Liver (tissue), 9 donors: ENCODE measurements around the gene TBL1X. TPM values are rescaled to one million over a fixed set of nuclear protein-coding genes. Genes with fewer than 3 reads are reported as not detected.

Source experiments
- DNase-seq: peaks from one replicate; pipeline ENCODE4 v3.0.0-alpha.2; 2017; ENCODE audit warnings: low spot score
- H3K27ac ChIP-seq, 2 donors: one replicate each; pipeline ENCODE4 v1.7.0; 2013; ENCODE audit warnings: inconsistent platforms in 2 of 2, low read length in 2 of 2, control low read depth in 1 of 2, low read depth in 1 of 2, mild to moderate bottlenecking in 1 of 2
- H3K27me3 ChIP-seq, 4 donors: one replicate each; pipeline versions ENCODE4 v1.6.1 to v1.7.0; 2013; ENCODE audit warnings: low read length in 3 of 4, inconsistent platforms in 1 of 4, mild to moderate bottlenecking in 1 of 4, moderate library complexity in 1 of 4; ENCODE audit not compliant: control insufficient read depth in 4 of 4, insufficient read depth in 4 of 4
- H3K36me3 ChIP-seq, 4 donors: one replicate each; pipeline versions ENCODE4 v1.6.1 to v1.7.0; 2013; ENCODE audit warnings: low read length in 3 of 4, mild to moderate bottlenecking in 3 of 4, low read depth in 1 of 4, moderate library complexity in 1 of 4; ENCODE audit not compliant: control insufficient read depth in 4 of 4, insufficient read depth in 3 of 4
- H3K4me1 ChIP-seq, 4 donors: one replicate each; pipeline versions ENCODE4 v1.6.1 to v1.7.0; 2013; ENCODE audit warnings: low read length in 3 of 4, mild to moderate bottlenecking in 3 of 4, moderate library complexity in 1 of 4; ENCODE audit not compliant: control insufficient read depth in 4 of 4, insufficient read depth in 4 of 4
- H3K4me3 ChIP-seq, 3 donors: one replicate each; pipeline versions ENCODE4 v1.6.1 to v1.7.0; 2013; ENCODE audit warnings: low read length in 3 of 3, control low read depth in 1 of 3, low read depth in 1 of 3, mild to moderate bottlenecking in 1 of 3
- H3K9ac ChIP-seq, 2 donors: one replicate each; pipeline ENCODE4 v1.7.0; 2013; ENCODE audit warnings: low read length in 2 of 2, mild to moderate bottlenecking in 2 of 2, moderate library complexity in 2 of 2, control low read depth in 1 of 2, low read depth in 1 of 2
- H3K9me3 ChIP-seq, 4 donors: one replicate each; pipeline versions ENCODE4 v1.6.1 to v1.7.0; 2013; ENCODE audit warnings: low read length in 3 of 4; ENCODE audit not compliant: control insufficient read depth in 4 of 4
- EGR1 ChIP-seq, 2 donors: IDR thresholded peaks; 2 replicates each; pipeline ENCODE4 v1.6.1; 2016 to 2018; ENCODE audit warnings: antibody characterized with exemption in 2 of 2, low read depth in 2 of 2
- FOXA2 ChIP-seq: IDR thresholded peaks from 2 replicates; pipeline ENCODE4 v1.6.1; 2016; ENCODE audit warnings: antibody characterized with exemption
- GABPA ChIP-seq, 2 donors: IDR thresholded peaks in 1 of 2; conservative IDR thresholded peaks in 1 of 2; 2 replicates each; pipeline ENCODE4 v1.6.1; 2016; ENCODE audit warnings: antibody characterized with exemption in 2 of 2, mild to moderate bottlenecking in 1 of 2, moderate library complexity in 1 of 2
- HNF4A ChIP-seq, 2 donors: conservative IDR thresholded peaks; 2 replicates each; pipeline ENCODE4 v1.6.1; 2016; ENCODE audit warnings: antibody characterized with exemption in 2 of 2, mild to moderate bottlenecking in 2 of 2
- HNF4G ChIP-seq: IDR thresholded peaks from 2 replicates; pipeline ENCODE4 v1.6.1; 2016; ENCODE audit warnings: antibody characterized with exemption
- JUND ChIP-seq, 2 donors: IDR thresholded peaks; 2 replicates each; pipeline ENCODE4 v1.6.1; 2016; ENCODE audit warnings: antibody characterized with exemption in 2 of 2
- MAX ChIP-seq: IDR thresholded peaks from 2 replicates; pipeline ENCODE4 v1.6.1; 2016; ENCODE audit warnings: antibody characterized with exemption
- NR2F2 ChIP-seq: IDR thresholded peaks from 2 replicates; pipeline ENCODE4 v1.6.1; 2016; ENCODE audit warnings: antibody characterized with exemption
- RAD21 ChIP-seq, 2 donors: IDR thresholded peaks; 2 replicates each; pipeline ENCODE4 v1.6.1; 2016; ENCODE audit warnings: antibody characterized with exemption in 2 of 2, mild to moderate bottlenecking in 2 of 2
- RXRA ChIP-seq, 2 donors: IDR thresholded peaks; 2 replicates each; pipeline ENCODE4 v1.6.1; 2017 to 2018; ENCODE audit warnings: antibody characterized with exemption in 2 of 2, mild to moderate bottlenecking in 1 of 2
- SP1 ChIP-seq: IDR thresholded peaks from 2 replicates; pipeline ENCODE4 v1.6.1; 2018; ENCODE audit warnings: antibody characterized with exemption, mild to moderate bottlenecking
- TAF1 ChIP-seq: conservative IDR thresholded peaks from 2 replicates; pipeline ENCODE4 v1.6.1; 2016; ENCODE audit warnings: antibody characterized with exemption, mild to moderate bottlenecking
- YY1 ChIP-seq: IDR thresholded peaks from 2 replicates; pipeline ENCODE4 v1.6.1; 2016; ENCODE audit warnings: antibody characterized with exemption, mild to moderate bottlenecking
- WGBS: extraction: QIAGEN DNeasy Blood & Tissue Kit; methylation state at CpG from one replicate; pipeline ENCODE4 v1.1.7; 2013; 5-methylcytosine and 5-hydroxymethylcytosine counted together
- polyA plus RNA-seq, 2 donors: library from polyadenylated mRNA; stranded (reverse) in 1 of 2; unstranded in 1 of 2; fragments of 200-250 nt in 1 of 2; fragments of >200 nt in 1 of 2; fragmentation: Nextera tagmentation in 1 of 2; extraction: Ambion mirVana in 1 of 2; gene quantifications; one replicate each; pipeline versions ENCODE4 v1.2.1 to v1.2.3, GENCODE V29; 2013 to 2015
- total RNA-seq, 2 donors: library from RNA; depleted of rRNA; stranded (reverse); fragments of >200 nt; gene quantifications; one replicate each; pipeline ENCODE4 v1.2.3, GENCODE V29; 2014
- TF ChIP-seq, protein P1 (sequence below): IDR thresholded peaks from 2 replicates; pipeline ENCODE4 v1.6.1; 2016; ENCODE audit warnings: antibody characterized with exemption
- TF ChIP-seq, protein P2 (sequence below): IDR thresholded peaks from 2 replicates; pipeline ENCODE4 v1.6.1; 2016; ENCODE audit warnings: antibody characterized with exemption, mild to moderate bottlenecking
- TF ChIP-seq, protein P3 (sequence below): fragments of 150-350 bp; IDR thresholded peaks from 2 replicates; pipeline ENCODE4 v1.5.1; 2017; ENCODE audit warnings: improper control_type of control experiment, low read depth, low read length; ENCODE audit not compliant: missing input control
- TF ChIP-seq, protein P4 (sequence below): IDR thresholded peaks from 2 replicates; pipeline ENCODE4 v1.6.1; 2016; ENCODE audit warnings: antibody characterized with exemption
- donor health status: healthy.
- donor health status: healthy.
- donor health status: healthy.
- donor health status: healthy.
- donor health status: healthy.

Gene TBL1X
- total and polyA plus RNA-seq, 4 donors: 11.2 to 15.1 (median 11.8) TPM

- Histone ChIP-seq H3K9ac (no peak overlapping the region), H3K9me3 (no peaks in the 10 kb centered on the region), H3K4me3 (no peak overlapping the region), H3K36me3 (no peaks in the 10 kb centered on the region), H3K4me1 (no peaks in the 10 kb centered on the region), H3K27ac (no peak overlapping the region), H3K27me3 (no peaks in the 10 kb centered on the region)
- DNase-seq: no peak
- WGBS: 95% methylated on average over 5 of the region's 5 CpGs
- TF ChIP-seq NR2F2: no peak
- TF ChIP-seq HNF4G: no peak
- no peak for TF ChIP-seq EGR1 (IDR thresholded peaks at IDR 0.05; ENCODE audit: low read depth in 2 of 2)
- no peak for TF ChIP-seq YY1
- TF ChIP-seq HNF4A (conservative IDR thresholded peaks at IDR 0.05): no peak
- TF ChIP-seq JUND (IDR thresholded peaks at IDR 0.05): no peak
- TF ChIP-seq, protein P1, sequence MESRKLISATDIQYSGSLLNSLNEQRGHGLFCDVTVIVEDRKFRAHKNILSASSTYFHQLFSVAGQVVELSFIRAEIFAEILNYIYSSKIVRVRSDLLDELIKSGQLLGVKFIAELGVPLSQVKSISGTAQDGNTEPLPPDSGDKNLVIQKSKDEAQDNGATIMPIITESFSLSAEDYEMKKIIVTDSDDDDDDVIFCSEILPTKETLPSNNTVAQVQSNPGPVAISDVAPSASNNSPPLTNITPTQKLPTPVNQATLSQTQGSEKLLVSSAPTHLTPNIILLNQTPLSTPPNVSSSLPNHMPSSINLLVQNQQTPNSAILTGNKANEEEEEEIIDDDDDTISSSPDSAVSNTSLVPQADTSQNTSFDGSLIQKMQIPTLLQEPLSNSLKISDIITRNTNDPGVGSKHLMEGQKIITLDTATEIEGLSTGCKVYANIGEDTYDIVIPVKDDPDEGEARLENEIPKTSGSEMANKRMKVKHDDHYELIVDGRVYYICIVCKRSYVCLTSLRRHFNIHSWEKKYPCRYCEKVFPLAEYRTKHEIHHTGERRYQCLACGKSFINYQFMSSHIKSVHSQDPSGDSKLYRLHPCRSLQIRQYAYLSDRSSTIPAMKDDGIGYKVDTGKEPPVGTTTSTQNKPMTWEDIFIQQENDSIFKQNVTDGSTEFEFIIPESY: no peak
- TF ChIP-seq RAD21 (IDR thresholded peaks at IDR 0.05): no peak
- TF ChIP-seq RXRA (IDR thresholded peaks at IDR 0.05): no peak
- TF ChIP-seq GABPA (IDR thresholded peaks at IDR 0.05 in 1 of 2, conservative IDR thresholded peaks at IDR 0.05 in 1 of 2): no peak
- TF ChIP-seq SP1: no peak
- TF ChIP-seq, protein P2, sequence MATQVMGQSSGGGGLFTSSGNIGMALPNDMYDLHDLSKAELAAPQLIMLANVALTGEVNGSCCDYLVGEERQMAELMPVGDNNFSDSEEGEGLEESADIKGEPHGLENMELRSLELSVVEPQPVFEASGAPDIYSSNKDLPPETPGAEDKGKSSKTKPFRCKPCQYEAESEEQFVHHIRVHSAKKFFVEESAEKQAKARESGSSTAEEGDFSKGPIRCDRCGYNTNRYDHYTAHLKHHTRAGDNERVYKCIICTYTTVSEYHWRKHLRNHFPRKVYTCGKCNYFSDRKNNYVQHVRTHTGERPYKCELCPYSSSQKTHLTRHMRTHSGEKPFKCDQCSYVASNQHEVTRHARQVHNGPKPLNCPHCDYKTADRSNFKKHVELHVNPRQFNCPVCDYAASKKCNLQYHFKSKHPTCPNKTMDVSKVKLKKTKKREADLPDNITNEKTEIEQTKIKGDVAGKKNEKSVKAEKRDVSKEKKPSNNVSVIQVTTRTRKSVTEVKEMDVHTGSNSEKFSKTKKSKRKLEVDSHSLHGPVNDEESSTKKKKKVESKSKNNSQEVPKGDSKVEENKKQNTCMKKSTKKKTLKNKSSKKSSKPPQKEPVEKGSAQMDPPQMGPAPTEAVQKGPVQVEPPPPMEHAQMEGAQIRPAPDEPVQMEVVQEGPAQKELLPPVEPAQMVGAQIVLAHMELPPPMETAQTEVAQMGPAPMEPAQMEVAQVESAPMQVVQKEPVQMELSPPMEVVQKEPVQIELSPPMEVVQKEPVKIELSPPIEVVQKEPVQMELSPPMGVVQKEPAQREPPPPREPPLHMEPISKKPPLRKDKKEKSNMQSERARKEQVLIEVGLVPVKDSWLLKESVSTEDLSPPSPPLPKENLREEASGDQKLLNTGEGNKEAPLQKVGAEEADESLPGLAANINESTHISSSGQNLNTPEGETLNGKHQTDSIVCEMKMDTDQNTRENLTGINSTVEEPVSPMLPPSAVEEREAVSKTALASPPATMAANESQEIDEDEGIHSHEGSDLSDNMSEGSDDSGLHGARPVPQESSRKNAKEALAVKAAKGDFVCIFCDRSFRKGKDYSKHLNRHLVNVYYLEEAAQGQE: no peak
These were observed 34.4 kb upstream of the TBL1X start for GRCh38 chrX:9430346-9430921.

DNA sequence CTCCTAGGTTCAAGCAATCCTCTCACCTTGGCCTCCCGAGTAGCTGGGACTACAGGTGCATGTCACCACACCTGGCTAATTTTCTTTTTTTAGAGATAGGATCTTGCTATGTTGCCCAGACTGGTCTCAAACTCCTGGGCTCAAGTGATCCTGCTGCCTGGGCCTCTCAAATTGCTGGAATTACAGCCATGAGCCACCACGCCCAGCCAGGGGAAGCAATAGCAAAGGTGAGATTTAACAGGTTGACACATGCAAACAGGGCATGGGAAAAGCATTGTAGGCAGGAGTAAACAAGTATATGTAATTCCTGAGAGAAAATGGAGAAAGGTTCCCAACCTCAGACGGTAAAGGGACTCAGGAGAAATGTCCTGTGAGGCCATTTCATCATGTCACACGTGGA, 33.6 kb upstream of the TBL1X start:
- 95% methylated on average over 4 of the region's 4 CpGs for WGBS
- TF ChIP-seq, protein P3, sequence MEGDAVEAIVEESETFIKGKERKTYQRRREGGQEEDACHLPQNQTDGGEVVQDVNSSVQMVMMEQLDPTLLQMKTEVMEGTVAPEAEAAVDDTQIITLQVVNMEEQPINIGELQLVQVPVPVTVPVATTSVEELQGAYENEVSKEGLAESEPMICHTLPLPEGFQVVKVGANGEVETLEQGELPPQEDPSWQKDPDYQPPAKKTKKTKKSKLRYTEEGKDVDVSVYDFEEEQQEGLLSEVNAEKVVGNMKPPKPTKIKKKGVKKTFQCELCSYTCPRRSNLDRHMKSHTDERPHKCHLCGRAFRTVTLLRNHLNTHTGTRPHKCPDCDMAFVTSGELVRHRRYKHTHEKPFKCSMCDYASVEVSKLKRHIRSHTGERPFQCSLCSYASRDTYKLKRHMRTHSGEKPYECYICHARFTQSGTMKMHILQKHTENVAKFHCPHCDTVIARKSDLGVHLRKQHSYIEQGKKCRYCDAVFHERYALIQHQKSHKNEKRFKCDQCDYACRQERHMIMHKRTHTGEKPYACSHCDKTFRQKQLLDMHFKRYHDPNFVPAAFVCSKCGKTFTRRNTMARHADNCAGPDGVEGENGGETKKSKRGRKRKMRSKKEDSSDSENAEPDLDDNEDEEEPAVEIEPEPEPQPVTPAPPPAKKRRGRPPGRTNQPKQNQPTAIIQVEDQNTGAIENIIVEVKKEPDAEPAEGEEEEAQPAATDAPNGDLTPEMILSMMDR: no peak
- TF ChIP-seq TAF1: no peak
- TF ChIP-seq SP1: no peak
- TF ChIP-seq, protein P2: no peak
- TF ChIP-seq, protein P4, sequence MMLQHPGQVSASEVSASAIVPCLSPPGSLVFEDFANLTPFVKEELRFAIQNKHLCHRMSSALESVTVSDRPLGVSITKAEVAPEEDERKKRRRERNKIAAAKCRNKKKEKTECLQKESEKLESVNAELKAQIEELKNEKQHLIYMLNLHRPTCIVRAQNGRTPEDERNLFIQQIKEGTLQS: no peak
- TF ChIP-seq, protein P1: no peak
- no peak for TF ChIP-seq HNF4A (conservative IDR thresholded peaks at IDR 0.05)
- TF ChIP-seq JUND (IDR thresholded peaks at IDR 0.05): no peak
- no peak for TF ChIP-seq RXRA (IDR thresholded peaks at IDR 0.05)
- no peak for TF ChIP-seq HNF4G
- TF ChIP-seq EGR1 (IDR thresholded peaks at IDR 0.05; ENCODE audit: low read depth in 2 of 2): no peak
- TF ChIP-seq MAX: no peak
- no peak for TF ChIP-seq YY1
- no peak for TF ChIP-seq GABPA (IDR thresholded peaks at IDR 0.05 in 1 of 2, conservative IDR thresholded peaks at IDR 0.05 in 1 of 2)
- TF ChIP-seq FOXA2: no peak
- TF ChIP-seq RAD21 (IDR thresholded peaks at IDR 0.05): no peak
- no peak for TF ChIP-seq NR2F2

More for the DNA sequence above, 33.6 kb upstream of the TBL1X start:
- Histone ChIP-seq H3K36me3 (no peaks in the 10 kb centered on the region), H3K27me3 (no peaks in the 10 kb centered on the region), H3K27ac (no peak overlapping the region), H3K4me3 (no peak overlapping the region), H3K9me3 (no peaks in the 10 kb centered on the region), H3K4me1 (no peaks in the 10 kb centered on the region), H3K9ac (no peak overlapping the region)
- DNase-seq: no peak
